GM23338 (cell line): ENCODE data around the gene CCNY.

Experiments
- CREB1 ChIP-seq: fragments of 250-450 bp; sonication (Bioruptor Pico); IDR thresholded peaks from 2 replicates; pipeline ENCODE4 v1.5.0; 2020; ENCODE audit warnings: low read depth, mild to moderate bottlenecking, moderate library complexity
- CTCF ChIP-seq, 2 experiments: fragments of 200-600 bp in 1 of 2; sonication (generic) in 1 of 2; conservative IDR thresholded peaks; 2 replicates each; pipeline versions ENCODE4 v1.5.1 to v1.6.1; 2016 to 2017; ENCODE audit warnings: antibody characterized with exemption in 2 of 2, low read depth in 2 of 2, mild to moderate bottlenecking in 2 of 2, moderate library complexity in 1 of 2
- ETS1 ChIP-seq: IDR thresholded peaks from 2 replicates; pipeline ENCODE4 v1.6.1; 2016; ENCODE audit warnings: antibody characterized with exemption
- EZH2 ChIP-seq: fragments of 200-600 bp; sonication (generic); IDR thresholded peaks from one replicate; pipeline ENCODE4 v1.8.0; 2017; ENCODE audit warnings: antibody characterized with exemption, mild to moderate bottlenecking, low read depth; ENCODE audit not compliant: unreplicated experiment
- EZH2phosphoT487 ChIP-seq: fragments of 200-600 bp; sonication (generic); IDR thresholded peaks from one replicate; pipeline ENCODE4 v1.8.1; 2018; ENCODE audit warnings: antibody characterized with exemption; ENCODE audit not compliant: unreplicated experiment
- JUNB ChIP-seq: IDR thresholded peaks from one replicate; pipeline ENCODE4 v1.6.1; 2016; ENCODE audit warnings: antibody characterized with exemption; ENCODE audit not compliant: unreplicated experiment
- NANOG ChIP-seq: IDR thresholded peaks from 2 replicates; pipeline ENCODE4 v1.6.1; 2016; ENCODE audit warnings: antibody characterized with exemption, borderline replicate concordance
- POLR2AphosphoS5 ChIP-seq: IDR thresholded peaks from 2 replicates; pipeline ENCODE4 v1.6.1; 2016; ENCODE audit warnings: antibody characterized with exemption, low read depth
- REST ChIP-seq: IDR thresholded peaks from one replicate; pipeline ENCODE4 v1.6.1; 2018; ENCODE audit warnings: antibody characterized with exemption; ENCODE audit not compliant: unreplicated experiment
- STAT1 ChIP-seq: IDR thresholded peaks from one replicate; pipeline ENCODE4 v1.6.1; 2016; ENCODE audit warnings: antibody characterized with exemption; ENCODE audit not compliant: unreplicated experiment
- ZNF114 ChIP-seq: fragments of 250-450 bp; sonication (Bioruptor Pico); IDR thresholded peaks from 2 replicates; pipeline ENCODE4 v1.5.0; 2020; ENCODE audit warnings: mild to moderate bottlenecking, moderate library complexity
- ZNF331 ChIP-seq: fragments of 250-450 bp; sonication (Bioruptor Pico); IDR thresholded peaks from 2 replicates; pipeline ENCODE4 v1.5.0; 2020; ENCODE audit warnings: low read depth, mild to moderate bottlenecking, moderate library complexity
- ZNF462 ChIP-seq: fragments of 250-450 bp; sonication (Bioruptor Pico); IDR thresholded peaks from 2 replicates; pipeline ENCODE4 v1.5.0; 2020; ENCODE audit warnings: mild to moderate bottlenecking, moderate library complexity

- TF ChIP-seq CTCF (conservative IDR thresholded peaks at IDR 0.05; ENCODE audit: low read depth in 2 of 2) (no peak), CREB1 (CRISPR knock-in tag) (no peak), REST (no peak), EZH2 (no peak), EZH2phosphoT487 (no peak), JUNB (no peak), POLR2AphosphoS5 (no peak), ZNF331 (CRISPR knock-in tag) (no peak), ETS1 (no peak), STAT1 (no peak), ZNF462 (CRISPR knock-in tag) (no peak), NANOG (no peak), ZNF114 (CRISPR knock-in tag) (no peak)
These were observed 241.8 kb downstream of the CCNY start for GRCh38 chr10:35577926-35578617.
